ENCODE results near the gene CNIH3. TPM values are rescaled to one million over a fixed set of nuclear protein-coding genes. Genes with fewer than 3 reads are reported as not detected.

CNIH3 gene
- total RNA-seq, 1 experiment from 2014 or later, result 3.4 TPM

- H3K27me3 Mint-ChIP-seq (ENCODE audit: insufficient read depth, unreplicated experiment), result peaks cover 30% of the 10 kb centered on the region
- no peak for DNase-seq (ENCODE audit: unreplicated experiment)
- H3K9me3 Mint-ChIP-seq (ENCODE audit: unreplicated experiment), result no peaks in the 10 kb centered on the region
- POLR2A ChIA-PET, result interaction anchor here (1.3 kb wide), 1 partner anchor 16 kb away, joined by 3 read pairs; no protein-coding TSS in a partner anchor
- H3K4me3 Mint-ChIP-seq (ENCODE audit: unreplicated experiment), result no peak overlapping the region
- no peaks in the 10 kb centered on the region for H3K36me3 Mint-ChIP-seq (ENCODE audit: insufficient read depth, unreplicated experiment)
- H3K4me1 Mint-ChIP-seq (ENCODE audit: insufficient read depth, unreplicated experiment), result peaks cover 8% of the 10 kb centered on the region
- CTCF ChIA-PET, result interaction anchor here (0.8 to 3.5 kb wide), 5 partner anchors 14 to 255 kb away, joined by 3 to 14 read pairs (median 5); no protein-coding TSS in a partner anchor
- no TSS peak for BruUV-seq (replicated peaks)
- no peak for TF ChIP-seq CTCF (IDR thresholded peaks at IDR 0.05; ENCODE audit: unreplicated experiment)
- intact Hi-C loops (cut with micrococcal nuclease), result no loop called here
- no peak overlapping the region for H3K27ac Mint-ChIP-seq (ENCODE audit: low read depth, unreplicated experiment)
Measured at GRCh38 chr1:224768971-224769370, 152.9 kb downstream of the CNIH3 start.

GRCh38 chr1:224769452-224770335 lies 153.6 kb downstream of the CNIH3 start:
- no peak overlapping the region for H3K4me3 Mint-ChIP-seq (ENCODE audit: unreplicated experiment)
- DNase-seq (ENCODE audit: unreplicated experiment), result peak; percentile 30
- peaks cover 8% of the 10 kb centered on the region for H3K4me1 Mint-ChIP-seq (ENCODE audit: insufficient read depth, unreplicated experiment)
- no peaks in the 10 kb centered on the region for H3K9me3 Mint-ChIP-seq (ENCODE audit: unreplicated experiment)
- BruUV-seq (replicated peaks), result no TSS peak
- peaks cover 28% of the 10 kb centered on the region for H3K27me3 Mint-ChIP-seq (ENCODE audit: insufficient read depth, unreplicated experiment)
- ChIA-PET POLR2A (interaction anchor here (0.5 to 1.3 kb wide), 5 partner anchors 14 to 379 kb away, joined by 3 read pairs; no protein-coding TSS in a partner anchor), CTCF (interaction anchor here (0.7 to 3.5 kb wide), 4 partner anchors 9 to 256 kb away, joined by 3 to 14 read pairs (median 8); no protein-coding TSS in a partner anchor)
- intact Hi-C loops (cut with micrococcal nuclease), result no loop called here
- TF ChIP-seq CTCF (IDR thresholded peaks at IDR 0.05; ENCODE audit: unreplicated experiment), result no peak
- H3K36me3 Mint-ChIP-seq (ENCODE audit: insufficient read depth, unreplicated experiment), result no peaks in the 10 kb centered on the region
- H3K27ac Mint-ChIP-seq (ENCODE audit: low read depth, unreplicated experiment), result no peak overlapping the region

- no TSS peak for BruUV-seq (replicated peaks)
- no peak for TF ChIP-seq CTCF (IDR thresholded peaks at IDR 0.05; ENCODE audit: unreplicated experiment)
- no peaks in the 10 kb centered on the region for H3K9me3 Mint-ChIP-seq (ENCODE audit: unreplicated experiment)
- CTCF ChIA-PET, result interaction anchor here (0.7 to 3.5 kb wide), 5 partner anchors 9 to 257 kb away, joined by 3 to 14 read pairs (median 3); no protein-coding TSS in a partner anchor
- intact Hi-C loops (cut with micrococcal nuclease), result no loop called here
- no peaks in the 10 kb centered on the region for H3K36me3 Mint-ChIP-seq (ENCODE audit: insufficient read depth, unreplicated experiment)
- H3K4me3 Mint-ChIP-seq (ENCODE audit: unreplicated experiment), result no peak overlapping the region
- H3K4me1 Mint-ChIP-seq (ENCODE audit: insufficient read depth, unreplicated experiment), result peaks cover 8% of the 10 kb centered on the region
- DNase-seq (ENCODE audit: unreplicated experiment), result peak; percentile 63
- no peak overlapping the region for H3K27ac Mint-ChIP-seq (ENCODE audit: low read depth, unreplicated experiment)
- peaks cover 22% of the 10 kb centered on the region for H3K27me3 Mint-ChIP-seq (ENCODE audit: insufficient read depth, unreplicated experiment)
- POLR2A ChIA-PET, result interaction anchor here (0.5 to 1.3 kb wide), 5 partner anchors 14 to 379 kb away, joined by 3 read pairs; no protein-coding TSS in a partner anchor
Measured at GRCh38 chr1:224770336-224770693, 154.2 kb downstream of the CNIH3 start.

GRCh38 chr1:224773646-224774045 lies 157.5 kb downstream of the CNIH3 start:
- H3K4me3 Mint-ChIP-seq (ENCODE audit: unreplicated experiment), result no peak overlapping the region
- no peak for DNase-seq (ENCODE audit: unreplicated experiment)
- H3K27me3 Mint-ChIP-seq (ENCODE audit: insufficient read depth, unreplicated experiment), result no peaks in the 10 kb centered on the region
- CTCF ChIA-PET, result interaction anchor here (0.6 to 1.1 kb wide), 2 partner anchors 54 to 106 kb away, joined by 3 read pairs; no protein-coding TSS in a partner anchor
- no peak overlapping the region for H3K27ac Mint-ChIP-seq (ENCODE audit: low read depth, unreplicated experiment)
- intact Hi-C loops (cut with micrococcal nuclease), result no loop called here
- no TSS peak for BruUV-seq (replicated peaks)
- H3K4me1 Mint-ChIP-seq (ENCODE audit: insufficient read depth, unreplicated experiment), result peaks cover 8% of the 10 kb centered on the region
- H3K9me3 Mint-ChIP-seq (ENCODE audit: unreplicated experiment), result no peaks in the 10 kb centered on the region
- H3K36me3 Mint-ChIP-seq (ENCODE audit: insufficient read depth, unreplicated experiment), result no peaks in the 10 kb centered on the region
- POLR2A ChIA-PET, result interaction anchor here (0.6 kb wide), 1 partner anchor 100 kb away, joined by 3 read pairs; no protein-coding TSS in a partner anchor
- TF ChIP-seq CTCF (IDR thresholded peaks at IDR 0.05; ENCODE audit: unreplicated experiment), result no peak

All from MCF 10A (cell line).